IgD-negative memory B cell (primary cell): Measurements from ENCODE around the gene PPTC7. TPM values are rescaled to one million over a fixed set of nuclear protein-coding genes. Genes with fewer than 3 reads are reported as not detected.
"Not testable (repeated sequence)": the region's sequence is repeated elsewhere in the genome, so short reads cannot be mapped to it uniquely, and the experiment has no call there.

Experiments
- H3K27ac Mint-ChIP-seq, 3 donors: one replicate each; pipeline ENCODE4 v1.8.0; 2020 to 2022; ENCODE audit warnings: mild to moderate bottlenecking in 3 of 3, mixed read lengths in 3 of 3, moderate library complexity in 1 of 3
- H3K27me3 Mint-ChIP-seq: one replicate; pipeline ENCODE4 v1.8.0; 2021; ENCODE audit warnings: mixed read lengths
- H3K36me3 Mint-ChIP-seq: one replicate; pipeline ENCODE4 v1.8.0; 2020; ENCODE audit warnings: mild to moderate bottlenecking, mixed read lengths
- H3K4me1 Mint-ChIP-seq, 3 donors: one replicate each; pipeline ENCODE4 v1.8.0; 2020 to 2022; ENCODE audit warnings: mixed read lengths in 3 of 3, mild to moderate bottlenecking in 1 of 3
- H3K4me3 Mint-ChIP-seq, 4 donors: one replicate each; pipeline ENCODE4 v1.8.0; 2020 to 2022; ENCODE audit warnings: mild to moderate bottlenecking in 4 of 4, mixed read lengths in 4 of 4, moderate library complexity in 3 of 4
- H3K9me3 Mint-ChIP-seq, 3 donors: one replicate each; pipeline ENCODE4 v1.8.0; 2020 to 2021; ENCODE audit warnings: mixed read lengths in 3 of 3, mild to moderate bottlenecking in 1 of 3
- polyA plus RNA-seq: library from polyadenylated mRNA; unstranded; fragments of 300-500 nt; fragmentation: Illumina TruSeq; gene quantifications from one replicate; pipeline ENCODE4 v1.2.3, GENCODE V29; 2021

Gene PPTC7
- polyA plus RNA-seq, 1 donor from 2014 or later = 10.1 TPM

DNA sequence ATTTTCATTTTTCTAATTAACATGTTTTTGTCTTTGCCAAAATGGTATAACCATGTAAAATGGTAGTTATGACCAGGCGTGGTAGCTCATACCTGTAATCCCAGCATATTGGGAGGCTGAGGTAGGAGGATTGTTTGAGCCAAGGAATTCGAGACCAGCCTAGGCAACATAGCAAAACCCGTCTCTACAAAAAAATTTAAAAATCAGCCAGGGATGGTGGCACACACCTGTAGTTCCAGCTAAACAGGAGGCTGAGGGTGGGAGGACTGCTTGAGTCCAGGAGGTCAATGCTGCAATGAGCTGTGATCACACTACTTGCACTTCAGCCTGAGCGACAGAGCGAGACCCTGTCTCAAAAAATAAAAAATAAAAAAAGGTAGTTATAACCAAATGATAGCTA, 23.1 kb downstream of the PPTC7 start:
- H3K4me1 Mint-ChIP-seq = peaks cover 50 to 56% (median 53%) of the 10 kb centered on the region in 3 donors
- H3K4me3 Mint-ChIP-seq = no peak overlapping the region
- H3K27ac Mint-ChIP-seq = peak overlapping the region in 1 of 3 donors; percentile 36
- peaks cover 0 to 5% (median 0%) of the 10 kb centered on the region in 3 donors for H3K9me3 Mint-ChIP-seq
- peaks cover 2% of the 10 kb centered on the region for H3K36me3 Mint-ChIP-seq
- no peaks in the 10 kb centered on the region for H3K27me3 Mint-ChIP-seq

DNA sequence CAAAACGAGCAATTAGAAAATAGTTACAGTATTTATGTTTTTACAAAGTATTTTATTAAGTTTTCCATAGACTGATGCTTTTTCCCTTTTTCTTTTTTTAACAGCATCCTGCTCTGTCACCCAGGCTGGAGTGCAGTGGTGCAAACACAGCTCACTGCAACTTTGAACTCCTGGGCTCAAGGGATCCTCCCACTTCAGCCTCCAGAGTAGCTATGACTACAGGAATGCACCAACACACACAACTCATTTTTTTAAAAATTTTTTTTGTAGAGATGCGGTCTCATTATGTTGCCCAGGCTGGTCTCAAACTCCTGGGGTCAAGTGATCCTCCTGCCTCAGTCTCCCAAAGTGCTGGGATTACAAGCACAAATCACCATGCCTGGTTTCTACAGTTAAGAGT, 24.2 kb downstream of the PPTC7 start:
- H3K27me3 Mint-ChIP-seq = not testable (repeated sequence)
- H3K4me1 Mint-ChIP-seq = peaks cover 45 to 58% (median 50%) of the 10 kb centered on the region in 3 donors
- H3K27ac Mint-ChIP-seq = peak overlapping the region in 1 of 3 donors; percentile 16

DNA sequence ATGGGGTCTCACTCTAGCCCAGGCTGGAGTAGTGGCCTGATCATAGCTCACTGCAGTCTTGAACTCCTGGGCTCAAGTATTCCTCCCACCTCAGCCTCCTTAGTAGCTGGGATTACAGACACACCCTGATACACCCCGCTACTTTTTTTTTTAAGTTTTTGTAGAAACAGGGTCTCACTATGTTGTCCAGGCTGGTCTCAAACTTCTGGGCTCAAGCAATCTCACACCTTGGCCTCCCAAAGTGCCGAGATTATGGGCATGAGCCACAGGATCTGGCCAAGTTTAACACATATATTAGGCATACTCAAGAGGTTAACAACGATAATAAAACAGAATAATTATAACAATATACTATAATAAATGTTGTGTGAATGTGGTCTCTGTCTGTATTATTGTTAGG, 25.8 kb downstream of the PPTC7 start:
- Mint-ChIP-seq H3K27ac (peak overlapping the region; percentile 30 to 86 (median 86)), H3K27me3 (no peaks in the 10 kb centered on the region), H3K36me3 (no peaks in the 10 kb centered on the region), H3K4me3 (no peak overlapping the region), H3K9me3 (peaks cover 0 to 5% (median 0%) of the 10 kb centered on the region in 3 donors), H3K4me1 (peaks cover 36 to 50% (median 41%) of the 10 kb centered on the region in 3 donors)

More for the DNA sequence above, 24.2 kb downstream of the PPTC7 start:
- H3K9me3 Mint-ChIP-seq, H3K36me3 Mint-ChIP-seq: not testable (repeated sequence)
- H3K4me3 Mint-ChIP-seq = peak overlapping the region in 1 of 4 donors; percentile 9

DNA sequence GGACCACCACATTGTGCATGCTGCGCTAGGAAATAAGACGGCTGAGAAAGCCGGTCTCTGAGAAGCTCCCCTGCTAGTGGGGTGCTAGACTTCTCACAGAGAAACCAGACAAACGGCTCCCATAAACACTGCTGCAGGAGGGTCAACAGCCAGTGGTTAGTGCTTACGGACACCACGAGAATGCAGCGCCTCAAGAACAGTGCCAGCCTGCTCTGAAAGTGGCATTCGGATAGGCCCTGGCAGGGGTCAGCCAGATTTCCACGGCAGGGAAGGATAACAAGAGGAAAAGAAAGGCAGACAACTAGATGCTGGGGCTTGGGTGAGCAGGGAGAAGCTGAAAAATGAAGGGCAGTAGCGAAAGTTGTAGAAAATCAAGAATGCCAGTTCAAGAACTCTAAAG, 26.4 kb downstream of the PPTC7 start:
- Mint-ChIP-seq H3K27ac (peak overlapping the region in 1 of 3 donors; percentile 81), H3K4me3 (no peak overlapping the region), H3K36me3 (no peaks in the 10 kb centered on the region), H3K9me3 (peaks cover 0 to 5% (median 0%) of the 10 kb centered on the region in 3 donors), H3K27me3 (no peaks in the 10 kb centered on the region), H3K4me1 (peaks cover 38 to 54% (median 41%) of the 10 kb centered on the region in 3 donors)

DNA sequence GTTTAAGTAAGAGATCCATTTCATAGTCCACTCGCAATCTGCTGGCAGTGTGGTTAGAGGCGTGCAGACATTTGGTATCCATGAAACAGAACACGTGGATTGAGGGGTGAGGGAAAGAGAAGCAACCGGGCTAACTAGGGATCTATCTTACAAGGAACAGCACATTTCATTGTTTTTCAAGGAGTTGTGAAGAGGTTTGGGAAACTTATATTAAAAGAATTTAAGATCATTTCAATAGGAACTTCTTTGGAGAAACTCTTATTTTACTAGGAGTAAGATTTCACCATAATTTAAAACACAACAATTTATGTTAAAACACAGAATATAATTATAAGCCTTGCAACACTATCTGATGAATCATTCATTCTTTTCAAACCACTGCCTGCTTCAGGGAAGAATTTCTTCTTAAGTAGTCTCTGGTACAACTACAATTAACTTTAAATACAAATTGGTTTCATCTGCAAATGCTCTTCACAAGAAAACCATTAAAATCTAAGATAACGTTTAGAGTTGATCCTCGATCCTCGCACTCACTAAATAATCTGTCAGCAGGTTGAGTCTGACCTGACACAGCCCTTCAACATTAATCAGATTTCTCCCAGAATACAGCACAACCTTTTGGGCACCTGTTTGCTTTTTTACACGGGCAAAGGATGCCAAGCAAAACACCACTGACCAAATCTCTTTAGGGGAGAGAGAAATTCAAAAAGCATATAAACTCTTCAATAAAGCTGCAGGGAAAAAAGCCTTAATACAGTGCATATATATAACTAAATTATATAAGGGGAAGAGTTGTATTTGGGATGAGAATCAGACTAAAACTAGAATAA, 27.3 kb downstream of the PPTC7 start:
- Mint-ChIP-seq H3K36me3 (no peaks in the 10 kb centered on the region), H3K4me3 (peak overlapping the region in 1 of 4 donors; percentile 19), H3K27me3 (no peaks in the 10 kb centered on the region), H3K9me3 (peaks cover 0 to 5% (median 0%) of the 10 kb centered on the region in 3 donors), H3K4me1 (peaks cover 33 to 51% (median 34%) of the 10 kb centered on the region in 3 donors), H3K27ac (peak overlapping the region in 2 of 3 donors; percentile 15 to 91)

DNA sequence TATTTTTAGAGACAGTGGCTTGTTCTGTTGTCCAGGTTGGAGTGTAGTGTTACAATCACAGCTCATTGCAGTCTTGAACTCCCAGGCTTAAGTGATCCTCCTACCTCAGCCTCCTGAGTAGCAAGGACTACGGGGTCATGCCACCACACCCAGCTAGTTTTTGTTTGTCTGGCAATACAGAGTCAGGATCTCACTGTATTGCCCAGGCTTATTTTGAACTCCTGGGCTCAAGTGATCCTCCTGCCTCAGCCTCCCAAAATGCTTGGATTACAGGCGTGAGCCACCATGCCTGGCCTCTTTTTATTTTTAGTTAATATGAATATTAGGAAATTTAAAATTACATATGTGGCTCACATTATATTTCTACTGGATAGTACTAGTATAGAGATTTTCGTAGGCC, 28.9 kb downstream of the PPTC7 start:
- H3K27ac Mint-ChIP-seq = no peak overlapping the region
- H3K27me3 Mint-ChIP-seq = no peaks in the 10 kb centered on the region
- H3K36me3 Mint-ChIP-seq = no peaks in the 10 kb centered on the region
- H3K4me1 Mint-ChIP-seq = peaks cover 34 to 49% (median 37%) of the 10 kb centered on the region in 3 donors
- peaks cover 0 to 5% (median 0%) of the 10 kb centered on the region in 3 donors for H3K9me3 Mint-ChIP-seq
- no peak overlapping the region for H3K4me3 Mint-ChIP-seq

DNA sequence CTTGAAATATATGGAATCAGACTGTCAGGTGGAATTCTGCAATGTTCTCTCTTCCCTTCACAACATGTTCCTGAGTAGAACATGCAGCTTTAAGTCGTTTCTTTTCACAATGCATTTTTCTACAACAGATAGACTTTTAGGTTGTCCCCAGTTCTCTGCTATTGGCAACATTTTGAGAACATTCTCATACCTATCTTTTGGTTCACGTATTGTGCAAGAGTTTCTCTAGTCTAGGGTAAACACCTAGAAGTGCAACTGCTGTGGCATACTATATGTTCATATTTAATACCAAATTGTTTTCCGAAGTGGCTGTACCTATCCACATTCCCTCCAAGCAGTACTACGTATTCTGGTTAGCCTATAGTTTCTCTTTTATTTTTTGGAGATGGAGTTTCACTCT, 32.1 kb downstream of the PPTC7 start:
- Mint-ChIP-seq H3K9me3 (no peaks in the 10 kb centered on the region), H3K27ac (no peak overlapping the region), H3K36me3 (no peaks in the 10 kb centered on the region), H3K27me3 (no peaks in the 10 kb centered on the region), H3K4me3 (no peak overlapping the region), H3K4me1 (peaks cover 27 to 37% (median 29%) of the 10 kb centered on the region in 3 donors)

DNA sequence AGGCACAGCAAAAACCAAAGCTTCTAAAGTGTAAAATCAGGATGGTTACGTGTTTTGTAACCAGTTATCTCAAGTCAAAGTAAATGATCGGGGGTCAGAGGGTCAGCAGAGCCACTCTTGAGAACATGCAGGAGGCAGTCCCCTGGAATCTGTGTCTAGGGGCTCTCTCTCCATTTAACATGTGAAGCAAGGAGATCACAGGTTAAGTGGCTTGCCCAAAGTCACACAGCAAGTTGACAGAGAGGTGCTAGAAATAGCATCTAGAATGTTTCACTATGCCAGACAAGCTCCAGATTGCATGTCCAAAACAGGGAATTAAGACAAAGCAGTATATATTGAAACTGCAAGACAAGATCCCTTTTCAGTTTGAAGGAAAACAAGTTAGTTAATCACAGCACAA, 33.4 kb downstream of the PPTC7 start:
- no peaks in the 10 kb centered on the region for H3K36me3 Mint-ChIP-seq

DNA sequence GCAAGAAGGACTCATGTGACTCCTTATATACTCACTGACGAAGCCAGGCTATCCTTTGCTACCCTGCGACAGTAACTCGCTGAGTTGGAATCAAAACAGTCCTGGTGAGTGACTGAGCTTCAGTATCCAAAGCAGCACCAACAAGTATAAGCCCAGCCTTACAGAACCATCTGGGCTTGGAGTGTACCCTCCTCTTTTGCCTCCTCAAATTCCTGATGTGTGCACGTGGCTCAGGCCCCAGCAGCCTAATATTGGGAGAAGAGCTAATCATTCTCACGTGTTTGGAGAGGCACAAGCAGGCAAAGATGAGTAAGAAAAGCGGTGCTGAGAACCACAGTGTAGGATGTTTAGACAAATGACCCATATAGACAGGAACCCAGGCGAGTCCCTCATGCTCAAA, 34.4 kb downstream of the PPTC7 start:
- Mint-ChIP-seq H3K4me3 (no peak overlapping the region), H3K9me3 (no peaks in the 10 kb centered on the region), H3K27me3 (no peaks in the 10 kb centered on the region), H3K27ac (peak overlapping the region in 1 of 3 donors; percentile 81), H3K36me3 (peaks cover 2% of the 10 kb centered on the region), H3K4me1 (peaks cover 26 to 34% (median 28%) of the 10 kb centered on the region in 3 donors)

More for the DNA sequence above, 33.4 kb downstream of the PPTC7 start:
- no peak overlapping the region for H3K4me3 Mint-ChIP-seq
- H3K9me3 Mint-ChIP-seq = no peaks in the 10 kb centered on the region
- H3K4me1 Mint-ChIP-seq = peaks cover 25 to 34% (median 26%) of the 10 kb centered on the region in 3 donors
- no peak overlapping the region for H3K27ac Mint-ChIP-seq
- no peaks in the 10 kb centered on the region for H3K27me3 Mint-ChIP-seq

DNA sequence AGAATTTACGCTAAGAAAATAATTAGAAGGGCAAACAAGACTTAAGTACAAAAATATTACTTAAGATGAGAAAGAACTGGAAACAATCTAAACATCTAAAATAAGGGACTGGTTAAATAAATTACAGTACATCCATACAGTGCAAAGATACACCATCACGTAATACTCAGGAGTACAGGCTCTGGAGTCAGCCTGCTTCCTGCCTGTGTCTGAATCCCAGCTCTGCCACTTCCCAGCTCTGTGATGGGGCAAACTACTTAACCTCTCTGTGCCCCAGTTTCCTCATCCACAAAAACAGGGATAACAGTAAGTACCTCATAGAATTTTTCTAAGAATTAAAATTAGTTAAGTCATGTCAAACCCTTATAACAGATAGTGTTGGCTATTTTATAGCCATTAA, 36.0 kb downstream of the PPTC7 start:
- no peaks in the 10 kb centered on the region for H3K27me3 Mint-ChIP-seq
- peak overlapping the region in 2 of 3 donors; percentile 56 for H3K27ac Mint-ChIP-seq
- no peaks in the 10 kb centered on the region for H3K9me3 Mint-ChIP-seq
- H3K4me1 Mint-ChIP-seq = peaks cover 33 to 42% (median 39%) of the 10 kb centered on the region in 3 donors
- no peak overlapping the region for H3K4me3 Mint-ChIP-seq
- H3K36me3 Mint-ChIP-seq = peaks cover 4% of the 10 kb centered on the region

DNA sequence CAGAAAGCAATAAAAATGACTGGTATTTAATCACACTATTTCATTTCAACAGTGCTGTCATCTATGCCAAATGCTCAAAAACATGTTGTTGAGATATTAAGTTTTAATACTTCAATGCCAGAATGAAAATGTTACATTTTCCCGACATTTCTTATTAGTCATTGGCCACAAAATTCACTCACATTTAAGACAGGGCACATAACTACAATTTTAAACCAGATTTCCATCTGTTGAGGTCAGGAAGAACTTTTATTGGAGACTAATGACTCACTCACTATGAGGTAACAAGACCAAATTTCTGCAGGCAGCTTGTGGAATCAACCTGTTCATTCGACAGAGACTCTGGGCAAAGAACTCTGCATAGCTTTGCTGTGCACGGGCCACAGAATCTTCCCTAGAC, 36.8 kb downstream of the PPTC7 start:
- Mint-ChIP-seq H3K36me3 (peaks cover 4% of the 10 kb centered on the region), H3K4me1 (peaks cover 30 to 38% (median 37%) of the 10 kb centered on the region in 3 donors), H3K27ac (peak overlapping the region; percentile 49 to 88 (median 56)), H3K9me3 (no peaks in the 10 kb centered on the region), H3K27me3 (no peaks in the 10 kb centered on the region), H3K4me3 (no peak overlapping the region)

DNA sequence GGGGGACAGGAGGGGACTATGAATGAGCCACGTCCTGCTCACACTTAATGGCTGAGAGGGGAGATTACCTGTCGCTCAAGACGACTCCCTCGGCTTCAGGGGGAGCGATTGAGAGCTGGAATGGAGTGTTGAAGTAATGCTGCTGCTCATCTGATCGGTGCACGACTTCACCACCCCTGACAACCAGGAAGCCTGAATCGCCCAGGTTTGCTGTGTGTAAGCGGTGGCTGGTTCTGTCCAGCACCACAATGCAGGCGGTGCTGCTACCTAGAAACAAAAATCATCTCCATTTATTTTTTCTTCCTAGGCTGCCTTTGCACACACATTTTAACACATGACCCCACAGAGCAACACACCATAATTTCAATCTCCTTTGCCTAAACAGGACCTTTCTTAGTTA, 37.3 kb downstream of the PPTC7 start:
- H3K36me3 Mint-ChIP-seq = peaks cover 4% of the 10 kb centered on the region
- peak overlapping the region; percentile 49 to 88 (median 56) for H3K27ac Mint-ChIP-seq
- H3K27me3 Mint-ChIP-seq = no peaks in the 10 kb centered on the region
- peaks cover 30 to 37% (median 36%) of the 10 kb centered on the region in 3 donors for H3K4me1 Mint-ChIP-seq
- H3K4me3 Mint-ChIP-seq = no peak overlapping the region
- H3K9me3 Mint-ChIP-seq = no peaks in the 10 kb centered on the region

DNA sequence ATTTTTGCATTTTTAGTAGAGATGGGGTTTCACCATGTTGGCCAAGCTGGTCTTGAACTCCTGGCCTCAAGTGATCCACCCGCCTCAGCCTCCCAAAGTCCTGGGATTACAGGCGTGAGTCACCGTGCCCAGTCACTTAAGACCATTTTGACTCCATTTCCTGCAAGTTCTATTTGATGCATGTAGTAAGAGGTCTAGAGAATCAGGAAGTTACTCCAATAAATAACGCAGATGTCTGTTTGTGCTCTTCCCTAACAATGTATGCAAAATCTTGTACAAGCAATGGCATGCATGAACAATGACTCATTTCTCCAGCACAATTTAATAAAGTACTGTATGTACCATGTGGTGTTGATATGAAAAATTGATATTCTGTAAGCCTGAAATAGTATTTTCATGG, 37.9 kb downstream of the PPTC7 start:
- not testable (repeated sequence) for H3K4me3 Mint-ChIP-seq, H3K27me3 Mint-ChIP-seq, H3K9me3 Mint-ChIP-seq, H3K36me3 Mint-ChIP-seq
- H3K27ac Mint-ChIP-seq = peak overlapping the region in 1 of 3 donors; percentile 15
- peaks cover 30 to 37% (median 33%) of the 10 kb centered on the region in 3 donors for H3K4me1 Mint-ChIP-seq

DNA sequence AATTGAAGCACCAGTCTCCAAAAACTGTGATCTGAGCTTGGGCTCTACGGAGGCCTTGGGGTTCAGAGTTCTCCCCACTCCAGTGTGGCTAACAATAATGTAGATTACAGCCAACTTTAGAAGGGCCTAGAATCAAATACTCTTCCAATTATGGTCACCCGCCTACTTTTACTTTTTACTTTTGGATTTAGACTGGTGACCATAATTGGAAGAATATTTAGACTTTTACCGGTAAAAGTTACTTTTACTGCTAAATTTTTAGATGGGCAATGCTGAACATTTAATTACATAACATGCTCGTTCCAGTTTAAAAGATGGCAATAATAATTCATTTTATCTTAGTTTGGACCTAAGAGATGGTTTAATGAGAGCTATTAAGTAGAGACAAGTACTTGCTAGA, 39.2 kb downstream of the PPTC7 start:
- Mint-ChIP-seq H3K9me3 (no peaks in the 10 kb centered on the region), H3K36me3 (peaks cover 4% of the 10 kb centered on the region), H3K4me1 (peaks cover 27 to 33% (median 33%) of the 10 kb centered on the region in 3 donors)

DNA sequence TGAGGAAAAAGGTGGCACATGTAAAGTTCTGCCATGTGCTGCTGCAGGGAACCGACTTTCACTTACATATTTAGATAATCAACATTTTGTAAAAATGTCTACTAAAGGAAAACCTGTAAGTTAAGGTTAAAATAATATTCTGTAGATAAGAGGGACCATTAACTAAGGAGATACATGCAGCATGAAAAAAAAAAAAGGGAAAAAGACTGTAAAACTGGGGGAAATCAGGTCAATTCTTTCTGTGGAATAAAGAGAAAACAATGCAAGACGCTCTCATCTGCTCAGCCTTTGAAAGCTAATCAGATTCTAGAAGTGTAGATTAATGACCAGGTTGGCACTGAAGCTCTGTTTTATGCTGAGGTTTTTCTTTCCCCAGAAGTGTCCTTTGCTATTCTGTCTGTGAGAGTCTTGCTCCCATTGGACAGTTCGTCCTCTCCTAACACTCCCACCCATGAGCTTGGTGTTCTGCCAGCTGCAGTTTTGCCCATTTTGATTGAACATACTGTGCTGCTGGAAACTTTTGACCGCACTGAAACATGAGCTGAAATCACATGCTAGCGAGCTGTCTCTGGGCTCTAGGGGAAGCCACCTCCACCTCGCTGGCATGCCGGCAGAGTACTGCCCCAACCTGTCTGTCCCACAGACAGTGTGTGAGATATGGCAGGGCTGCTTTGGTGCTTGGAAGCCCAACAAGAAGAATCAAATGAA, 39.7 kb downstream of the PPTC7 start:
- Mint-ChIP-seq H3K4me1 (peaks cover 29 to 33% (median 32%) of the 10 kb centered on the region in 3 donors), H3K4me3 (peak overlapping the region in 3 of 4 donors; percentile 17 to 80 (median 65)), H3K36me3 (peaks cover 4% of the 10 kb centered on the region), H3K27ac (peak overlapping the region; percentile 62 to 89 (median 86)), H3K9me3 (no peaks in the 10 kb centered on the region), H3K27me3 (no peaks in the 10 kb centered on the region)

More for the DNA sequence above, 39.2 kb downstream of the PPTC7 start:
- Mint-ChIP-seq H3K4me3 (peak overlapping the region in 1 of 4 donors; percentile 80), H3K27me3 (no peaks in the 10 kb centered on the region), H3K27ac (peak overlapping the region; percentile 62 to 89 (median 86))
